ENCODE data around the gene PRRX2. TPM values are rescaled to one million over a fixed set of nuclear protein-coding genes. Genes with fewer than 3 reads are reported as not detected.

Gene PRRX2
- total RNA-seq, 1 donor from 2014 or later: 43.7 TPM

DNA sequence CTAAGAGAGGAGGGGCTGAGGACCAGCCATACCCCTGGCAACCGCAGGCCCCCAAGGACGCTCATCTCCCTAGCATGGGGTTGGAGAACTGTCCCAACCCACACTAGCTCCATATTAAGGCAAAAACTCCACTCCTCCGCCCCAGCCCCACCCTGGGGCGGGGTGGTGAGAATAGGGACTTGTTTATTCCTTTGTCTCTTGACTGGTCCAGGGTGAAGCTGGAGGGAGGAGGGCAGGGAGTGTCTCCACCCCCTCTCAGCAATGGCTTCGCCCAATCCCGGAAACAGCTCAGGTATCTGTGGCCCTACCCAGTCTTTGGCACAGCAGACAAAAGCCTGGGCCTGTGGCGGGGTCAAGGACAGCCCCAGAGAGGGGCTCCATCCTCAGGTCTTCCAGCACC, 16.9 kb downstream of the PRRX2 start:
- no peaks in the 10 kb centered on the region for H3K9me3 ChIP-seq
- intact Hi-C loops (cut with DNase I): no loop called here
- no peaks in the 10 kb centered on the region for H3K27me3 ChIP-seq
- no peak for DNase-seq (ENCODE audit: extremely low spot score in 2 of 2)
- no peak for TF ChIP-seq POLR2AphosphoS5 (IDR thresholded peaks at IDR 0.05; ENCODE audit: insufficient read depth in 1 of 2, low read depth in 1 of 2)
- no peak for TF ChIP-seq POLR2A (IDR thresholded peaks at IDR 0.05)
- TF ChIP-seq, protein P1, sequence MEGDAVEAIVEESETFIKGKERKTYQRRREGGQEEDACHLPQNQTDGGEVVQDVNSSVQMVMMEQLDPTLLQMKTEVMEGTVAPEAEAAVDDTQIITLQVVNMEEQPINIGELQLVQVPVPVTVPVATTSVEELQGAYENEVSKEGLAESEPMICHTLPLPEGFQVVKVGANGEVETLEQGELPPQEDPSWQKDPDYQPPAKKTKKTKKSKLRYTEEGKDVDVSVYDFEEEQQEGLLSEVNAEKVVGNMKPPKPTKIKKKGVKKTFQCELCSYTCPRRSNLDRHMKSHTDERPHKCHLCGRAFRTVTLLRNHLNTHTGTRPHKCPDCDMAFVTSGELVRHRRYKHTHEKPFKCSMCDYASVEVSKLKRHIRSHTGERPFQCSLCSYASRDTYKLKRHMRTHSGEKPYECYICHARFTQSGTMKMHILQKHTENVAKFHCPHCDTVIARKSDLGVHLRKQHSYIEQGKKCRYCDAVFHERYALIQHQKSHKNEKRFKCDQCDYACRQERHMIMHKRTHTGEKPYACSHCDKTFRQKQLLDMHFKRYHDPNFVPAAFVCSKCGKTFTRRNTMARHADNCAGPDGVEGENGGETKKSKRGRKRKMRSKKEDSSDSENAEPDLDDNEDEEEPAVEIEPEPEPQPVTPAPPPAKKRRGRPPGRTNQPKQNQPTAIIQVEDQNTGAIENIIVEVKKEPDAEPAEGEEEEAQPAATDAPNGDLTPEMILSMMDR (IDR thresholded peaks at IDR 0.05): no peak
- no peak overlapping the region for H3K27ac ChIP-seq
- H3K4me1 ChIP-seq: peaks cover 62% of the 10 kb centered on the region
- no peaks in the 10 kb centered on the region for H3K36me3 ChIP-seq
- H3K4me3 ChIP-seq: no peak overlapping the region

DNA sequence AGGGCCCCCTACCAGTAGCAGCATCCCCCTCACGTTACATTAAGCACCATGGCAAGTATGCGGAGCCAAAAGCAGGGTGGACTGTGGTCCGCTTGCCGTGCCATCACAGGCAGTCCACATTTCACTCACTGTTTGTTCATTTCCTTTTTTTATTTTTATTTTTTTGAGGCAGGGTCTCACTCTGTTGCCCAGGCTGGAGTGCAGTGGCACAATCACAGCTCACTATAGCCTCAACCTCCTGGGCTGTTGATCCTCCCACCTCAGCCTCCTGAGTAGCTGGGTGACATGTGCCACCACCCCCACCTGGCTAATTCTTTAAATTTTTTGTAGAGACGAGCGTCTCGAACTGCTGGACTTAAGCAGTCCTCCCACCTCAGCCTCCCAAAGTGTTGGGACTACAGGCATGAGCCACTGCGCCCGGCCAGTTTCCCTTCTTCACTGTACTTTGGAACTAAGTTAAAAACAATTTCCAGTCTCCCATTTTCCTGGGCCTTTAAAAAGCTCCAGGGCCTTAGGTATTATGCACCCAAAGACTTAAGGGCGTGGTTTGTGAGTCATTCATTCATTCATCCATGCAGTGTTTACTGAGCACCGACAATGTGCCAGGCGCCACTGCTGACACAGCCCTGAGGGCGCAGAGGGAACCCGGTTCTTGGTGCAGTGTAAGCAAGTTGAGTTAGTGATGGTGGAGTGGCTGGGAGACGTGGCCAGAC, 19.9 kb downstream of the PRRX2 start:
- Histone ChIP-seq H3K27me3 (no peaks in the 10 kb centered on the region), H3K36me3 (no peaks in the 10 kb centered on the region), H3K4me1 (peaks cover 45% of the 10 kb centered on the region), H3K4me3 (no peak overlapping the region), H3K9me3 (no peaks in the 10 kb centered on the region), H3K27ac (no peak overlapping the region)
- TF ChIP-seq POLR2A (IDR thresholded peaks at IDR 0.05) (no peak), POLR2AphosphoS5 (IDR thresholded peaks at IDR 0.05; ENCODE audit: insufficient read depth in 1 of 2, low read depth in 1 of 2) (peak in 1 of 2 donors; percentile 46)
- TF ChIP-seq, protein P1 (IDR thresholded peaks at IDR 0.05): no peak
- no peak for DNase-seq (ENCODE audit: extremely low spot score in 2 of 2)
- intact Hi-C loops (cut with DNase I): no loop called here

DNA sequence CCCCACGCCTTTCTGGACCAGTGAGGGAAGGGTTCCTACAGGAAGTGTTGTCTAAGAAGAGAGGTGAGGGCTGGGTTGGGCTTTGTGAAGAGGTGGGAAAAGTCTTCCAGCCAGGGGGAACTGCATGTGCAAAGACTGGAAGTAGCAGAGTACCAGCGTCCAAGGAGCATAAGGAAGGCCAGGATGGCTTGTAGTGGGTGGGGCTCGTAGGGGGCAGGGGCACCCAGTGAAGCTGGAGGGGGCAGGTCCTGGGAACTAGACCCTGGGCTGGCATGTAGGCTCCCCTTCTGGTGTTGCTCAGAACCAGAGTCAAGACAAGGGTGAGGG, 20.4 kb downstream of the PRRX2 start:
- H3K4me3 ChIP-seq: no peak overlapping the region
- no peaks in the 10 kb centered on the region for H3K9me3 ChIP-seq
- no peak overlapping the region for H3K27ac ChIP-seq
- no peak for DNase-seq (ENCODE audit: extremely low spot score in 2 of 2)
- no peaks in the 10 kb centered on the region for H3K36me3 ChIP-seq
- TF ChIP-seq POLR2AphosphoS5 (IDR thresholded peaks at IDR 0.05; ENCODE audit: insufficient read depth in 1 of 2, low read depth in 1 of 2): no peak
- no peak for TF ChIP-seq POLR2A (IDR thresholded peaks at IDR 0.05)
- TF ChIP-seq, protein P1 (IDR thresholded peaks at IDR 0.05): no peak
- intact Hi-C loops (cut with DNase I): no loop called here
- no peaks in the 10 kb centered on the region for H3K27me3 ChIP-seq
- H3K4me1 ChIP-seq: peaks cover 45% of the 10 kb centered on the region

DNA sequence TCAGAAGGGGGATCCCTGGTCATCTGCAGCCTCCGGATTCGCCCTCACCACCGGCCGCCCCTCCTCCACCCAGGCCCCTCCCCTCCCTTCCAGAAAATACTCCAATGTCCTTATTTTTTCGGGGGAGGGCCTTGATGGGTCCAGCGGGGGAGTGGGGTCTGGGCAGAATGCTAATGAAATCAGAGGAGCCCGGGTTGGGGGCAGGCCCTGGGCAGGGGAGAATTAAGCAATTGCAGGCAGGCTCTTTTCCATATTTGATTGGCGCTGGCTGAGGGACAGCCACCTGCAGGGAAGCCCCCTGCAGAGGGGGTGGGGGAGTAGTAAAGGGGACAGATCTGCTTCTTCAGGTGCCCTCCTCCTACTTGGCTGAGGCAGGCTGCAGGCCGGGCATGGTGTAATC, 21.3 kb downstream of the PRRX2 start:
- no peak overlapping the region for H3K4me3 ChIP-seq

DNA sequence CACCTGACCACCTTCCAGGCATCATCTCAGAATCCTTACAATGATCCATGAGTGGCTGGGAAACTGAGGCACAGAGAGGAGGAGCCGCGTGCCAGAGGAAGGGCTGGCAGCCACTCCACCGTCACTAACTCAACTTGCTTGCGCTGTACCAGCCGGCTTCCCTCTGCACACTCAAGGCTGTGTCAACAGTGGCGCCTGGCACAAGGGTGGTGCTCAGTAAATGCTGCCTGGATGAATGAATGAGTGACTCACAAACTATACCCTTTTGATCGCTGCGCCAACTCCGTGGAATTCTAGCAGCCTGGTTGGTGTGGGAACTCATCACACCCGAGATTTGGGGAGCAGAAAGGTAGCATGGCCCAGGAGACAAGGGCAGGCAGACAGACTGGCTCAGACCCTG, 21.9 kb downstream of the PRRX2 start:
- intact Hi-C loops (cut with DNase I): no loop called here
- no peak for DNase-seq (ENCODE audit: extremely low spot score in 2 of 2)
- Histone ChIP-seq H3K27ac (no peak overlapping the region), H3K4me1 (peaks cover 33% of the 10 kb centered on the region), H3K9me3 (no peaks in the 10 kb centered on the region), H3K36me3 (no peaks in the 10 kb centered on the region), H3K27me3 (no peaks in the 10 kb centered on the region), H3K4me3 (no peak overlapping the region)
- TF ChIP-seq, protein P1 (IDR thresholded peaks at IDR 0.05): no peak
- no peak for TF ChIP-seq POLR2AphosphoS5 (IDR thresholded peaks at IDR 0.05; ENCODE audit: insufficient read depth in 1 of 2, low read depth in 1 of 2)
- TF ChIP-seq POLR2A (IDR thresholded peaks at IDR 0.05): no peak

More for the DNA sequence above, 21.3 kb downstream of the PRRX2 start:
- Histone ChIP-seq H3K27ac (no peak overlapping the region), H3K36me3 (no peaks in the 10 kb centered on the region), H3K4me1 (peaks cover 39% of the 10 kb centered on the region), H3K9me3 (no peaks in the 10 kb centered on the region), H3K27me3 (no peaks in the 10 kb centered on the region)
- DNase-seq (ENCODE audit: extremely low spot score in 2 of 2): no peak
- intact Hi-C loops (cut with DNase I): no loop called here
- TF ChIP-seq, protein P1 (IDR thresholded peaks at IDR 0.05): no peak
- TF ChIP-seq POLR2A (IDR thresholded peaks at IDR 0.05) (no peak), POLR2AphosphoS5 (IDR thresholded peaks at IDR 0.05; ENCODE audit: insufficient read depth in 1 of 2, low read depth in 1 of 2) (no peak)
